Glomerular endothelial cell (primary cell): ENCODE results near the gene PGAM5. TPM values are rescaled to one million over a fixed set of nuclear protein-coding genes. Genes with fewer than 3 reads are reported as not detected.

Experiments used
- DNase-seq: peaks from one replicate; pipeline ENCODE4 v3.0.0-alpha.2; 2011; ENCODE audit warnings: low read depth, low spot score; ENCODE audit errors: extremely low read depth
- total RNA-seq: library from RNA; depleted of rRNA; stranded (reverse); fragments of >200 nt; gene quantifications from 2 replicates; pipeline ENCODE4 v1.2.3, GENCODE V29; 2015

The PGAM5 gene
- total RNA-seq, 1 donor from 2014 or later, result 42.4 TPM

GRCh38 chr12:132719141-132719953, 8.7 kb downstream of the PGAM5 start:
- no peak for DNase-seq

DNA sequence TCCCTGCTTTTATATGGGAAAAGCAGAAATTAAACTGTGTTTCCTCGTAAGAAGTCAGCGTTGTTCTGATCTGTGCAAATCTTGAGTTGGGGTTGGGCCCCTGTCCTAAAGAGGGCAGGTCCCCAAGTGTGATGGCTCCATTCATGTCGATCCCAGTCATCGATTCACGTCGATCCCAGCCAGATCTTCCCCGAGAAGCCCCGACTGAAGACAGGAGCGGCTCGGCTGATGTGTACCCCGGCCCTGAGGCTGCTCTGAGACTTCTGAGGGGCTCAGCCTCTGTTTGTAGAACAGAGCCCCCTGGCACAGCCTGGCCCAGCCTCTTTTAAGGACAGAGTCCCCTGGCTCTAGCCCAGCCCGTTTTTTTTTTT, 9.3 kb downstream of the PGAM5 start:
- no peak for DNase-seq

- no peak for DNase-seq
Observed at GRCh38 chr12:132720606-132721345, 10.1 kb downstream of the PGAM5 start.

GRCh38 chr12:132723015-132723763, 12.5 kb downstream of the PGAM5 start:
- no peak for DNase-seq

GRCh38 chr12:132723764-132724140, 13.1 kb downstream of the PGAM5 start:
- DNase-seq, result no peak

GRCh38 chr12:132724506-132725241, 14.0 kb downstream of the PGAM5 start:
- no peak for DNase-seq

DNA sequence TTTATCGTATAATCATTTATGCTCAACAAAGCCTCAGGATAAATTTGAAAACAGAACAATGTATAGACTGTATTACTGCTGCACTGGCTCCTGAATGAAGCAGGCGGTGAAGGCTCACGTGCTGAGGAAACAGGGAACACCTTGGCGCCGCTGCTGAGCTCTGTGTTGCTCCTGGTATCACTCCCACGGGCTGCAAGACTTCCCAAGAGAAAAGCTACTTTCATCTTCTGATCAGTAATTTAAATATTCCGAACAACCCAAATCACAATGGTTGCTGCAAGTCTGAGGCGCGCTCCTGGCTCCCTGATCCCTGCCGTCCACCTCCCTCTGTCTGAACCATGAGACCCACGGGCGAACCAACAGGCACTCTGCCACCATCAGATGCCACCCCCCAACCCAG, 15.7 kb downstream of the PGAM5 start:
- no peak for DNase-seq

DNA sequence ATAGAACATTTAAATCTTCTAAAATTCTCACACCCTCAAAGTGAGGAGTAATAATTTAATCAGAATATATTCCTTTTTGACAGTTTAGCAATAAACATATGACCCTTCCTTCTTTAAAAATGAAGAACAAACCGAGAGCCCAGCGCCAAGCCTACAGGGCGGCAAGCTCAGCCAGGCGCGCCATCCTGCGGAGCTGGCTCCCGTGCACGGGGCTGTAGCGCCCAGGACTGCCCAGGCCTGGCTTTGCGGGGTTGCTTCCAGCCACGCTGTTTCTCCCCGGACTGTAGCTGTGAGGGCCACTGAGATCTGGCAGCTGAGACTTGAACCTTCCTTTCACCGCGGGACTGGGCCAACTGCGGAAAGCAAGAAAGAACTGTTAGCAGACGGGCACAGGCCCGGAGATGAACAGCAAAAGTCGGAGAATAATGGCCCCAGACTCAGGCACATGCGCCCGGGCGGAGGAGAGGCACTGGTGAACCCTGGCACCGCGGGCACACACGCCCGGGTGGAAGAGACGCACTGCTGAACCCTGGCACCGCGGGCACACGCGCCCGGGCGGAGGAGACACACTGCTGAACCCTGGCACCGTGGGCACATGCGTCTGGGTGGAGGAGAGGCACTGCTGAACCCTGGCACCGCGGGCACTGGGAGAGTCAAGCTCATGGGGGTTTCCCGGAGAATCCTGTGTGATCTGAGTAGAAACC, 16.6 kb downstream of the PGAM5 start:
- no peak for DNase-seq

- no peak for DNase-seq
Observed at GRCh38 chr12:132728502-132728901, 17.9 kb downstream of the PGAM5 start.

- no peak for DNase-seq
Observed at GRCh38 chr12:132729541-132730320, 19.1 kb downstream of the PGAM5 start.

- DNase-seq, result no peak
Observed at GRCh38 chr12:132730353-132730752, 19.7 kb downstream of the PGAM5 start.

DNA sequence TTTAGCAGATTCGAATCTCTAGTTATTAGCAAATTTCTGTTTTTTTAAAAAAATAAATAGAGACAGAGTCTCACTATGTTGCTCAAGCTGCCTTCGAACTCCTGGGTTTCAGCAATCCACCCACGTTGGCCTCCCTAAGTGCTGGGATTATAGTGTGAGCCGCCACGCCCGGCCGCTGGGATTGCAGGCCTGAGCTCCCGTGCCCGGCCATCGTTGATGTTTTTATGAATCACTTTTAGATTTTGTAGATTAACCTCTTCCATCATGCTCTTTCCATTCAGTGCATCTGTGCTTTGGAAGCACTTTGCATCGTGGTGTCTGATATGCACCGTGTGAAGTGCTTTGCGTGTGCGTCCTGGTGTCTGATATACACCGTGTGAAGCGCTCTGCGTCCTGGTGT, 20.9 kb downstream of the PGAM5 start:
- DNase-seq, result no peak

DNA sequence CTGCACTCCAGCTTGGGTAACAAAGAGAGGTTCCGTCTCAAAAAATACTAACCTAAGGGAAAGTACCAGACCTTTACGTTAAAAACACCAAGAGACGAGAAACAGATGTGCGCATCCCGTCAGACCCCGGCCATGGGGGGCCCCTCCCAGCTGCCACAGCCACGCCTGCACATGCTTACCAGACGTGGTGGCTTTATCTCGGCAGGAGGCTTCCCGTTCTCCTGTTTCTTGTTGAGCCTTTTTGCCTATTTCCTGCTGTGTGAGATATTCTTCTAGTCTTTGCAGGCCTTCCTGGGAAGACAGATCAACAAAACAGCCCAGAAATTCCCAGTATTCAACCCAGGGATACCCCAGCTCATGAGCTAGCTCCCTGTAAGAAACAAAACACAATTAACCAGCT, 23.6 kb downstream of the PGAM5 start:
- no peak for DNase-seq

DNA sequence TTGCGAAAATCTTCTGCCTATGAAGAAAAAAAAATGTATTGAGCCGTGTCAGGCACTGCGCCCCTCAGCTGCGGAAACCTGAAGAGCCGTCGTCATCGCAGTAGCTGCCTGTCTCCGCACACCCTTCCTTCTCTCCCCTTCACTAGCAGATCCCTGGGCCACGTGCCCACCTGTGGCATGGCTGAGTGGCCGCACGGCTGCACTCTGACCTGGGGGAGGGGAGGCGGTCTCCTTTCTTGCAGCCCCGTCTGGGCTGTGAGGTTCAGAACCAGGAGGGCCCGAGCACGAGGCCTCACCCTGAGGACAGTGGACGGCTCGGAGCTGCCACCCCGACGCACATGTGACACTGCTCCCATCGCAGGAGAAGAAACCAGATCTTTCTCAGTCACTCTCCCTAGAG, 24.9 kb downstream of the PGAM5 start:
- DNase-seq, result no peak

DNA sequence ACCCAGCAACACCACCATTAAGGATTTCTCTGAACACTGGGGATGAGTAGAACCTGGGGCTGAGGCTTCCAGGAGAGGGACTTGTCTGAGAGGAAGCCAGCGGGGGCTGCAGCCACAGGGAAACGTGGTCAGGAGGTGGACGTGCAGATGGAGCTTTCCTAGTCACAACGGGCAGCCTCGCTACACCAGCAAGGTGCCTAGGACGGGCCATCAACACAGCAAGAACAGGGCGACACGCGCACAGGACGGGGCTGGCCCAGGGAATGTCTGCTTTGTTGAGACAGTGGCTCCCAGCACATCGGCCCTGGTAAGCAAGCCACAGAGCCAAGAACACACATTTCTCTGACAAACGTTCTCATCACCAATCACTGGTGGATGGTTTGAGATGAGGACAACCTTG, 25.7 kb downstream of the PGAM5 start:
- DNase-seq, result no peak

DNA sequence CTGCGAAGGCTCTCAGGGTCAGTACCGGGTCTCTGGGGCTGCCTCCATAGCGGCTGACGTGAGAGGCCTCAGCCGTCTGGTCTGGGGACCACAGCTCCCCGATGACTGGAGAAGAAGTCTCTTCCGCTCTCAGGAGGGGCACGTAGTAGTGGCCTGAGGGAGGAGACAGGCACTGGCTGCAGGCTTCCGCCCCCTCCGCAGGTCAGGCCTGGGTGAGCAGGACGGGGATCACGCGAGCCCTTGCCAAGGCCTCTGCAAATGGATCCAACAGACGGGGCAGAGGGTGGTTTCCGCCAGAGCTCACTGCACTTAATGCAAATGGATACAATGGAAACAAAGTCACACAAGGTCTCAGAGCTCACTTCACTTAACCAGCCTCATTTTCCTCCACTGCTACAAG, 26.3 kb downstream of the PGAM5 start:
- DNase-seq, result no peak

- no peak for DNase-seq
Observed at GRCh38 chr12:132739600-132740312, 29.1 kb downstream of the PGAM5 start.

DNA sequence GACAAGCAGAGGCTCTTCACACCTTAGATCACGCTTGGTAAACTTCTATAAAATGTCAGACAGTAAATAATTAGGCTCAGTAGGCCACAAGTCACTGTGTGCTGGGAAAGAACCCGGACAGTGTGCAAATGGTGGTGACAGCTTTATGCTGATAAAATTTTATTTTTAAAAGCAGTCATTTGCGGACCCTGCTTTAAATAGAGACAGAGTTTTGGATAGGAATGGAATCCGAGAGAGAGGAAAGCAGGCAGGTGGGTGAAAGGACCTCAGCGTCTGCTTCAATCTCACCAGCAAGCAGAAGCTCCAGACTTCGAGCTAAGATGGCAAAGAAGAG, 29.6 kb downstream of the PGAM5 start:
- no peak for DNase-seq

DNA sequence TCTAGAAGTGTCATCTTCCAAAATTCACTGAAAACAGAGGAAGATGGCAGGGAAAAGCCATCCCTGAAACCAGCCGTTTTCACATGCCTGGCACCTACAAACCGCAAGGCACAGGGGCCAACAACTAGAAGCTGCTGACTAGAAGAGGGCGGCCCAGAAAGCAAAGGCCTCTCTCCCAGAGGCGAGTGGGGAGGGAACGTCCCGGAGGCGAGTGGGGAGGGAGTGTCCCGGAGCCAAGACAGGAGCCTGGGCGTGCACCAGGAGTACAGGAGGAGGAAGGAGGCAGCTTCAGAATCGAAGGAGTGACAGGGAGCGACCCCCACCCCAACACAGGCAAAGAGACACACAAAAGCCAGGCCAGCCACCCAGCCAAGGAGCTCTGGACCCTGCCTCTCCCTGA, 30.0 kb downstream of the PGAM5 start:
- DNase-seq, result no peak
